Kidney capillary endothelial cell (primary cell): ENCODE results near the gene ERN1.
"Not testable (repeated sequence)": the region's sequence is repeated elsewhere in the genome, so short reads cannot be mapped to it uniquely, and the experiment has no call there.

Experiments used
- DNase-seq: peaks from one replicate; pipeline ENCODE4 v3.0.0-alpha.2; 2018; ENCODE audit warnings: low spot score

Gene ERN1

DNA sequence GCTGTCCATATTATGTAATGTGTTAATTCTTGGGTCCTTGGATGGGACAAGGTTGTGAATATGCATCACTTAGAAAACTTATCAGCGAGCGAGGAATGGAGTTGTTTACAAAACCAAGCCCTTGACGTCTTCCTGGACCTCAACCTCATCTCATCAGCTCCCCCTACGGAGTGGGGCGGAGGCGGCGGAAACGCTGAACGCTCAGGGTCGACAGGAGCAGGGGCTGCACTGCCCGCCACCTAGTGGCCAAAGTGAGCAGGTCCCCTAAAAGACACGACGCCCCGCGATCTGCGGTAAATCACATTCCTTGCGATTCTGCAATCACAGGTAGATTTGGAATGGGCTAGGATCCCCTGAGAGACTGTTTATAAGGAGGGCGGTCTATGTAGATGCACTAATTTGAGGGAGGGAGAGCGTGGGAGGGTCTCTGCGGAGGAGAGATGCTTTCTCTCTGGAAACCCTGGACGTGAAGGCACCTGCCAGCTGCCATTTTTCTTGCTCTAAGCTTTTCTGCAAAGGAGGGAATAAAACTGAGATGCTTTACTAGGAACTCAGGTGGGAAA lies 104.1 kb downstream of the ERN1 start:
- DNase-seq, result peak; percentile 85

DNA sequence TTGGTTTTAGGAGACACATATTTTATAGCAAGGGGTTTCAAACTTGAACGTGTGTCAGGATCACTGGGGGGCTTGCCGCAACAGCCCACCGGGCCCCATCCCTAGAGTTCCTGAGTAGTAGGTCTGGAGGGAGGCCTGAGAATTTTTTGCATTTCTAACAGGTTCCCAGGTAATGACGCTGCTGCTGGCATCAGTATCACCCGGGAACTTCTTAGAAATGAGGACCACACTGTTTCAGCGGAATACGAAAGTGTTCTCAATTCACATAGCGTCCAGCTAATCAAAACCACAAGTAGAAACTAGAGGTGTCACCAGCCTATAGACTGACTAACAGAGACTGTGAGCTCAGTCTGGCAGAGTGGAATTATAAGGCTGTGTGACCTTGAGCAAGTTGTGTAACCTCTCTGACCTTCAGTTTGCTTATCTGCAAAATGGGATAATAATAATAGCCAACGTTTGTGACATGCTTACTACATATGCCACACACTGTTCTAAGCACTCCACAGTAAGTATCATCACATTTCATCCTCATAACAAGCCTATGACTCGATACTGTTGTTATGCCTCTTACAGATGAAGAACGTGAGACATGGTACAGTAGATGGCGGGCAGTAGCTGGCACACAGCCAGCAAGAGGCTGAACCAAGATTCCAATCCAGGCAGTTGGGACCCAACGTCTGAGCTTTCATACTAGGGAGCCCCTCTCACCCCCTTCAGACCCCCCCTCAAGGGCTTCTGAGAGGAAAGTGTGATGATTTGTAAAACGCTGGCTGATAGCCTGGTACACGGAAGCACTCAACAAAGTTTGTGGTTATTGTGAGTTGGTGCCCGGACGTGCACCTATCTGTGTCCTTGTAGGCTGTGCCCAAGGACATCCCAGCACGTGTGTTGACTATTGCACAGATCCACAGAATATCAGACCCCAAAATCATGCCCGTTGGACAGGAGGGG lies 104.9 kb downstream of the ERN1 start:
- DNase-seq, result no peak

DNA sequence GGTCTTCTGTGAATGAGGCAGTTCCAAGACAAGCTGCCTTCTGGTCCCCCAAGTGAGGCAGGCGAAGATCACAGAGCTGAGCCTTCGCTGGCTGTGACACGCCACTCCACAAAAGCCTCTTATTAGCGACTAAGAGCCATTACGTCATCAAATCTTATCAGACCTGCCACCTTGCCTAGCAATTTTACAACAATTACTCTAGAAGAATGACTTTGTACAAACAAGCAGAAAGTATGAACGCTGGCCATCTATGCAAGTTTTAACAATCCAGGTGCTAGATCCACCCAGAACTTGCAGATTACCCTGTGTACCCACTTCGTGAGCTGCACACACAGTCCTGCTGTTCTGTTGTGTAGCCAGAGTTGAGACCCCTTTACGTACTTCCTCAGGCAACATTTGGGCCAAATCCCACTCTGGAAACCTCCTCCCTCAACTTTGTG lies 105.7 kb downstream of the ERN1 start:
- DNase-seq, result no peak

DNA sequence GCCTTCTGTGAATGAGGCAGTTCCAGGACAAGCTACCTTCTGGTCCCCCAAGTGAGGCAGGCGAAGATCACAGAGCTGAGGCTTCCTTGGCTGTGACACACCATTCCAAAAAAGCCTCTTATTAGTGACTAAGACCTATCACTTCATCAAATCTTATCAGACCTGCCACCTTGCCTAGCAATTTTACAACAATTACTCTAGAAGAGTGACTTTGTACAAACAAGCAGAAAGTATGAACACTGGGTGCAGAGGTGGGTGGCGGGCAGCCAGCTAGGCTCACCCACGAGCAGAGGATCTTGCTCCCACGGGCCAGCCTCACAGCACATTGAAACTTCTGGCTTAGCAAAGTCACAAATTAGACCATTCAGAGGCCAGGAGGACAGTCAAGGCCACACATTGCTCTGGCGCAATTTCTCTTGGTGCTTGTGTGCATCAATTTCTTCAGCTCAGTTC lies 107.3 kb downstream of the ERN1 start:
- no peak for DNase-seq

DNA sequence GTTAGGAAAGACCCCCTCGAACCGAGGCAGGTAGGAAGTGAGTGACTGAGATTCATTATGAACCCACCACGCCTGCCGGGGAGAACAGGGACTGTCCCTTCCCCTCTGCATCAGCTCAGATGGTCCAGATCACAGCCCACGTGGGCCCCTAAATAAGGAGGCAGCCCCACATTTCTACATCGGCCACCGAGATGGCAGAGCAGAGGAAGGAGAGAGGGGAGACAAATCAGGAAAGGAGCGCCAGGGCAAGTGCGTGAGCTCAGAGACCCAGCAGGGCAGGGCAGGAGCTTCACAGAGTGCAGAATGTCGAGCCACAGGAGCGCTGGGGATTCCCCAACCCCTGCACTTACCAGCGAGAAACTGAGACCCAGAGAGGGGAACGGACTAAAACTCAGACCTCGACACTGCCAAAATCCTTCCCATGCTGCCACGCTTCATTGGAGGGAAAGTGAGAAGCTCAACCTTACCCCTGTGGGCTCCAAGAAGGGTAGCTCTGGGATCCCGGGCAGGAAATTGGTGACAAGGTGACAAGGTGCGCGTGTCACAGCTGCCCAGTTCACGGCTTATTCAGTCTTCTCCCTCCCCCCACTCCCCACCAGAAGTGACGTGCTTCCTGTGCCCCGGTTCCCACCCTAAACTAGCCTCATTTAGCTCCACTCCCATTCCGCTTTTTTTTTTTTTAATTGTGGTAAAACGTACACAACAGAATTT lies 109.7 kb downstream of the ERN1 start, which contains the start of gene ICAM2:
ICAM2 (minus strand) TSS at position 578 of the 711 bp plus-strand sequence. CDS start 13,942 bp downstream, outside the sequence.
- no peak for DNase-seq

DNA sequence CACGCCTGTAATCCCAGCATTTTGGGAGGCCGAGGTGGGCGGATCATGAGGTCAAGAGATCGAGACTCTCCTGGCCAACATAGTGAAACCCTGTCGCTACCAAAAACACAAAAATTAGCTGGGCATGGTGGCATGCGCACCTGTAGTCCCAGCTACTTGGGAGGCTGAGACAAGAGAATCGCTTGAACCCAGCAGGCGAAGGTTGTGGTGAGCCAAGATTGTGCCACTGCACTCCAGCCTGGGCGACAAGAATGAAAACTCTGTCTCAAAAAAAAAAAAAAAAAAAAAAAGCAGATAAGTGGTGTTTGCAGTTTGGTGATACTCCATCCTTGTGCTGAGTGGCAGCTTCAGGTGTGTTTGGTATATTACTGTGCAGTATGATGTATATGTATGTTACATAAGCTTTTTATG lies 110.4 kb downstream of the ERN1 start:
- not testable (repeated sequence) for DNase-seq

DNA sequence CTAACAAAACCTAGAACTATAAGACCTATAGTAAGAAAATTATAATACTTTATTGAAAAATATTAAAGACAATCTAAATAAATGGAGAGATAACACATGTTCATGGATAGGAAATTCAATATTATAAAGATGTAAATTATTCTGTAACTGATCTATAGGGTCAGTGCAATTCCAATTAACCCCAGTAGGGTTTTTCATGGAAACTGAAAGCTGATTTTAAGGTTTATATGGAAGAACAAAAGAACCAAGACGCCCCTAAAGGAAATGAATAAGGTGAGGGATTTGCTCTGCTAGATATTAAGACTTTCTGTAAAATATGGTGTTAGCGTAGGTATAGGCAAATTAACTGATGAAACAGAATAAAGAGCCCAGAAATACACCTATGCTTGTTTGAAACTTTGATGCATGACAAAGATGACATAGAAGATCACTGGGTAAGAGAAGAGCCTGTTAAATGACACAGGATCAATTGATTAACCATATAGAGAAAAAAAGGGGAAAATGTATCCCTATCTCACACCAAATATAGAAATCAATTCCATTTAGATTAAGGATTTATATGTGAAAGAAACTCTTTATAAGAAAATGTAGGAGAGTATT lies 112.5 kb downstream of the ERN1 start:
- no peak for DNase-seq

DNA sequence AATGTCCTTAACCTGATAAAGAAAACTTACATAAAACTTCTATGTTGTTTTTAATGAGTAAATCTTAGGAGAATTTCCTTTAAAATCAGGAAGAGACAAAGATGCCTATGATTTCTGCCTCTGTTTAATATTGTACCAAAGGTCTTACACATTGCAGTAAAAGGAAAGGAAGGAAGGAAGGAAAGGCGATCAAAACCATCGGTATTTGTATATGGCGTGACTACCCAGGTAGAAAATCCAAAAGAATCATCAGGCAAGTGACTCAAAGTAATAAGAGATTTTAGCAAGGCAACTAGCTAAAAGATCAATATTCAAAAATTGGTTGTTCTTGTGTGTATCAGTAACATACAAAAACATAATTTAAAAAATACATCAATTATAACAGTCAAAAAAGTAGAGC lies 113.0 kb downstream of the ERN1 start:
- DNase-seq, result peak; percentile 77

DNA sequence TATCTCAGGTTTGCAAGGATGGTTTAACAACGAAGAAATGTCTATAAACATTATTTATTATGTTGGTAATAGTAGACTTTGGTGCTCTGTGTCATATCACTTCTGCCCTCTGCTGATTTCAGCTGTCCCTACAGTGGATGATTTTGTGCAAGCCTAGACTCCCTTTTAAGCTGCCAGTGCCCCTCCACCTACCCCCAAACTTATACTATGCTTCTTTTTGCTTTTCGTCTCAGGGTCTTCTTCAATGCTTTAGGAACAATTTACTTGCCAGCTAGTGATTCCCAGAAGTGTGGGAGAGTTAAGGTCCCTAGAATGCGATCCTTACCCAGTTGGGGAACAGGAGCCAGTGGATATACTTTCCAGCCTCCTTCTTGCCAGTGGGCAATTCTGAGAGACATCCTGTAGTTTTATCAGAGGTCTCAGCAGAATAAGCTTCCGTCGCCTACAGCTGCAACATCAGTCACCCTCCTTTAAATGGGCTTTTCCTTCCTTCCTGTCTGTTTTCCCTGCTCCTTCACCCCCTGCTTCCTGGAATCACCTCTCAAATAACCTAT lies 113.6 kb downstream of the ERN1 start:
- DNase-seq, result no peak

DNA sequence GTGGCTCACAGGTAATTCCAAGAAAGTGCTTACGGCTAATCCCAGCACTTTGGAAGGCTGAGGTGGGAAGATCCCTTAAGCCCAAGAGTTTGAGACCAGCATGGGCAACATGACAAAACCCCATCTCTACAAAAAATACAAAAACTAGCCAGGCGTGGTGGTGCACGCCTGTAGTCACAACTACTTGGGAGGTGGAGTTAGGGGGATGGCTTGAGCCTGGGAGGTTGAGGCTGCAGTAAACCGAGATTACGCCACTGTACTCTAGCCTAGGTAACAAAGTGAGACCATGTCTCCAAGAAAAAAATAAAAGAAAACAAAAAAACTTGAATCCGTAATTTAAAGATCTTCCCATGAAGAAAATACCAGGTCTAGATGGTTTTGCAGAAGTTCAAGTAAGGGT lies 114.5 kb downstream of the ERN1 start:
- DNase-seq, result no peak

DNA sequence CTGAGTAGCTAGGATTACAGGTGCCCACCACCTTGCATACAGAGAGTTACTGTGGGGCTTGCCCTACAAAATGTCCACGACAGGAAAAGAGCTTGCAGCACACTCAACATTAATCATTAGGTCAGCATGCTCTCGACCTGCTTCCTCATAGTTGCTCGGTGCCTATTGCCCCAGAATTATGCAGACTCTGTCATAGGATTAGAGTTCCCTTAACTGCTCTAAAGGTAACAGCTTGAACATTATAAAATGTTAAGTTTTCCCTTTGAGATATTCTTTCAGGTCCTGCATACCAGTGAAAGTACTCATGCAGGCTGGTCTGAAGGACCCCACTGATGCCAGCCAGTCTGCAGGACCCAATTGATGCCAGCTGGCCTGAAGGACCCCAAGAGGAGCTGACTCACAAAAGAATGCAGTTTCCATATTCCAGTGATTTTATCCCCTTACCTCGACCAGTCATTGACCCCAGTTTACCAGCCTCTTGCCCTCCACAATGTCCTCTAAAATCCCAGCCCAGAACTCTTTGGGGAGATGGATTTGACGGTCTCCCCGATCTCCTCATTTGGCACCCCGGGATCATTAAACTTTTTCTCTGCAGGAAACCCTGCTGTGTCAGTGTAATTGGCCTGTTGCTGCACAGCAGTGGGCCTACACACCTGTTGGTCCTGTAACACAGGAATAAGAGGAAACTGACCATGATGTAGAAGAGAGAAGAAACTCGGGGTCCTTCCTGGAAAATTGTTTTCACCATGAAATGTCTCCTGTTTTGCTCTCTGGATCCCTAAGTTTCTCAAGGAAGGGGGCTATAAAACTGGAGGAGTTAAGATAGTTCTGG lies 120.2 kb downstream of the ERN1 start:
- DNase-seq, result no peak

DNA sequence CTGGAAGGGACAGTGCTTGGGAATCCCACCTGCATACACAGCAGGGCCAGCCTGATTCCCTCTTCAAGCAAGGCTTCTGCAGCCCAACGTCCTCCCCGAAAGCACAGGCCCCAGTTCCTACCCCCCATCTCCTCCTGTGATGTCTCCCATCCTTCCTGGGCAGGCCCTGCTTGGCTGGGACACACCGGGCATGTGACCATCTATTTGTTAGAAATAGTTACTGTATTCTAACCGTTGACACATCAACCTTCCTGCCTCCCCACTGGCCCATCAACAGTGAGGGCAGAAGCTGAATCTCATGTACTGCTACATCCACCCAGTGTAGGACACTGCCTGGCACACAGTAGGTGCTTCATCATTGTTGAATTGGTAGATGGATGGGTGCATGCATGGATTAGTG lies 121.1 kb downstream of the ERN1 start:
- DNase-seq, result no peak

DNA sequence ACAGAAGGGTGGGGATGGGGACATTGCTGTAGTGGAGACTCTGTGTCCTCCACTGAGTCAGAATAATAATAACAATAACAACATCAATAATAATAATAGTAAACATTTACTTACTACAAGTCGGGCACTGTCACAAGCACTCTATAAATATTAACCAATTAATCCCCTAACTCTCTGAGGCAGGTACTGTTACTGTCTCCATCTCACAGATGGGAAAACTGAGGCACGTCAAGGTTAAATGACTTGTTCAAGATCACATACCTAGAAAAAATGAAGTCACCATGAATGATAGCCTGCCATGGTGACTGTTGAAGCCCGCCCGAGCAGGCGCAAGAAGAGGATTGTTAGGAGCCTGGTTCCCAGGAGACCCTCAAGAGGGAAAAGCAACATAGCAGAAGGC lies 121.6 kb downstream of the ERN1 start:
- DNase-seq, result no peak

DNA sequence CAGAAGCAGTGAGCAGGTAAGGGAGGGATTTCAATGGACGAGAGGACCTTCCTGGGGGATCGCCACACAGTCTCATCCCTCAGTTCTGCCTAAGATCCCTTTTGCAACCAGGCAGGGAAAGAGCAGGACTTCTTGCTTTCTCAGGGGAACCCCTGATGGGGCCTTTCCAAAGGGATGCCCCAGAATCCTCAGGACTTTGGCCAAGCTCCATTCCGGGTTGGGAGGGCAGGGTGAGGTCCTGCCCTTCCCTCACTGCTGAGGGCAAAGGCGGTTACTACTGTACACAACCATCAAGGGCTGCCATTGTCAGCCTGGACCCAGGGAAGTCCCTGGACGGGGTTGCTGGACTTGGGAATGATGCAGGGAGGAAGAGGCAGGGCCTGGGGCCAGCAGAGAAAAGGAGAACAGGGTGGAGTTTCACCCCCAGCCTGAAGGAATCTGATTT lies 122.1 kb downstream of the ERN1 start:
- no peak for DNase-seq

DNA sequence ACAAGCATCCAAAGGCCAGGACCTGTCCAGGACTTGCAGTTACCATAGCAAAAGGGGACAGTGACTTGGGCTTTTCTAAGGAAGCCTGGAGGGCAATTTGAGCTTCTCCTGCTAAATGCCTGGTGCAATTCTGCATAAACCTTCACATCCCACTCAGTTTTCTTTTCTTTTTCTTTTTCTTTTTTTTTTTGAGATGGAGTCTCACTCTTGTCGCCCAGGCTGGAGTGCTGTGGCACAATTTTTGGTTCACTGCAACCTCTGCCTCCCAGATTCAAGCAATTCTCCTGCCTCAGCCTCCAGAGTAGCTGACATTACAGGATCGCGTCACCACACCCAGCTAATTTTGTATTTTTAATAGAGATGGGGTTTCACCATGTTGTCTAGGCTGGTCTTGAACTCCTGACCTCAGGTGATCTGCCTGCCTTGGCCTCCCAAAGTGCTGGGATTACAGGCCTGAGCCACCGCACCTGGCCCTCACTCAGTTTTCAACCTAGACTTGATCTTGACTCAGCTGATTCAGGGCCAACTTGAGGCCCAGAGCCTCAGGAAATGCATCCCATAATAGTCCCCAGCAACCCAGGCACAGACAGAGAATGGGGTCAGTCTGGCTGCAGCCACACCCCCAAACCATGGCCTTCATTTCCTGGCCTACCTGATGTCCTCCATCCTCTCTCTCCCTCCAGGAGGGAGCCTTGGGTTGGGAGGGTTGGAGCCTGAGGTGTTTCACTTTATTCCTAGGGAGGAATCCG lies 122.7 kb downstream of the ERN1 start:
- not testable (repeated sequence) for DNase-seq

DNA sequence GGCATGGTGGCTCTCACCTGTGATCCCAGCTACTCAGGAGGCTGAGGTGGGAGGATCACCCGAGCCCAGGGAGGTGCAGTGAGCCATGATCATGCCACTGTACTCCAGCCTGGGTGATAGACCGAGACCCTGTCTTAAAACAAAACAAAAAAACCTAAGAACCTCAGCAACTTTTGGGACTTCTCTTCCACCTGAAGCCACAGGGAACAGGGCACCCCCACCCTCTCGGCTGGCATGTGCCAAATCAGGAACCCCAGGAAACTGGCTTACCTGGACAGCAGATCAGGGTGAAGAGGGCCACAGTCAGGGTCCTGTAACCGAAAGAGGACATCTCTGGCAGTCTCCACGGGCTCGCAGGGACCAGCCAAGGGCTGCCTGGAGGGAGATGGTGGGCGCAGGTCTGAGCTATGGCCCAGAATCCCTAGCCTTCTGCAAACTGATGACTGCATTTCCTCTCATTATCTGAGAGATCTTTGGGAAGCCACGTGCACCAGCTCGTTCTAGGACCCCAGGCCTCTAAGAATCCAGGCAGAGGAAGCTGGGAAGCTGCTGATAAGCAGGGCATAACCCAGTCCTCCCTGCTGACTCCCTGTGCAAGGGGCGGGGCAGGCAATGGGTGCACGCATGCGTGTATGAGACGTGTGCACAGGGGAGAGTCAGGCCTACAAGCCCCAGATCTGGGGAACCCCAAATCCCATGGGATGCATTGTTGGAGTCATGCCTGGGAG lies 123.4 kb downstream of the ERN1 start:
- peak; percentile 95 for DNase-seq

DNA sequence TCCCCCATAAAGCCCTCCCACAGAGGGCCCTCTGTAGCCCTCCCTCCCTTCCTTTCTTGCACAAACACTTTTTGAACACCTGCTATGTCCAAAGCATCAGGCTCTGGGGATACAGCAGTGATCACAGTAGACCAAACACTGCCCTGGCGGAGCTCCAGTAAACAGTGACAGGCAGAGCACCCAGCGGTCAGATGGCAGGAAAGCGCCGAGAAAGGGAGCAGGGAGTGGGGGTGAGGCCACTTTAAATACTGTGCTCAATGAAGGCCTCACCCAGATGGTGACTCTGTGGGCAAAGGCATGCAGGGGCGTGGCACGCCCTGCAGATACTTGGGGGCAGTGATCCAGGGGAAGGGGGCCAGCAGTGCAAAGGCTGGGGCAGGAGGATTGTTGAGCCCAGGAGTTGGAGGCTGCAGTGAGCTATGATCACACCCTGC lies 124.2 kb downstream of the ERN1 start:
- no peak for DNase-seq

DNA sequence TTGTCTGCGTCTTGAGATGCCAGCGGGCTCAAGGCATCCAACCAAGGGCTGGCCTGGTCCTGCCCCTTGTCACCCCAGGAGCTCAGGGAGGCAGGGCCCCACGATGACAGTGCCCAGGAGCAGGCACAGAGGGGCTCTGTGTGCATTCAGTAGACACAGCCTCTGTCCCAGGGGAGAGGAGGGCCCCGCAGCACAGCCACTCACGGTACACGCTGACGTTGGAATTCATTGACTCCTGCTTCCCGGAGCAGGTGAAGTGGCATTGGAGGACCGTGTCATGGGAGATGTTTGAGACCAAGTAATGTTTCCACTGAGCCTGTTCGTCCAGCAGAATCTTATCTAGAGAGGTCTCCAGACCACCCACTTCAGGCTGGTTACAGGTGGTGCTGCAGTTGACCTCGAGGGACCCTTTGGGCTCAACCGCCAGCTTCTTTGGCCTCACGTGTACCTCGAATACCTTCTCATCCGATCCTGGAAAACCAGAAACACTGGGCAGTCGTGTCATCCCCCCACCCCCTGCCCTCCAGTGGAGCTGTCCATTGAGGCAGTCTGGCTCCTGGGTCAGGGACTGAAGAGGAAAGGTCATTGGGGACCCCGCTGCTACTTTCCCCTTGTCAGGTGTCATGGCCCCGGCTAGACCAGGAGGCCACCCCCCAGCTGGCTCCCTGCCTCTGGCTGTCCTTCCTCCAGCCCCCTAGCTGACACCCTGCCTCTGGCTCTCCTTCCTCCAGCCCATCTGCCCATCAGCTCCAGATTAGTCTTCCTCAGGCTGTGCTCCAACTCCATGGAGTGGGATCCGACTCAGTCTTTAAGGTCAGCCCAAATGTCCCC lies 124.8 kb downstream of the ERN1 start:
- no peak for DNase-seq
